Measurements from ENCODE around the gene ARL4A.
"Not testable (repeated sequence)": the region's sequence is repeated elsewhere in the genome, so short reads cannot be mapped to it uniquely, and the experiment has no call there.

ARL4A gene

DNA sequence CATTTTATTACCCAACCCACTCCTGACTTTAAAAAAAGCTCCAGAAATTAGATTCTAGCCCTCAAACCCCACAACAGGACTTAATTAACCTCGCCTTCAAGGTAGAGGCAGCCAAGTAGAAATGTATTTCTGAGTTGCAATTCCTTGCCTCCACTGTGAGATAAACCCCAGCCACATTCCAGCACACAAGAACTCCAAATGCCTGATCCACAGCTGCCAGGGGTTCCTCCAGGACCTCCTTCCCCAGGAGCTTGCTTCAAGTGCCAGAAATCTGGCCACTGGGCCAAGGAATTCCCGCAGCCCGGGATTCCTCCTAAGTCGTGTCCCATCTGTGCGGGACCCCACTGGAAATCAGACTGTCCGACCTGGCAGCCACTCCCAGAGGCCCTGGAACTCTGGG, 25.9 kb upstream of the ARL4A start:
- DNase-seq (ENCODE audit: low read depth in 2 of 3, low spot score in 2 of 3): no peak

DNA sequence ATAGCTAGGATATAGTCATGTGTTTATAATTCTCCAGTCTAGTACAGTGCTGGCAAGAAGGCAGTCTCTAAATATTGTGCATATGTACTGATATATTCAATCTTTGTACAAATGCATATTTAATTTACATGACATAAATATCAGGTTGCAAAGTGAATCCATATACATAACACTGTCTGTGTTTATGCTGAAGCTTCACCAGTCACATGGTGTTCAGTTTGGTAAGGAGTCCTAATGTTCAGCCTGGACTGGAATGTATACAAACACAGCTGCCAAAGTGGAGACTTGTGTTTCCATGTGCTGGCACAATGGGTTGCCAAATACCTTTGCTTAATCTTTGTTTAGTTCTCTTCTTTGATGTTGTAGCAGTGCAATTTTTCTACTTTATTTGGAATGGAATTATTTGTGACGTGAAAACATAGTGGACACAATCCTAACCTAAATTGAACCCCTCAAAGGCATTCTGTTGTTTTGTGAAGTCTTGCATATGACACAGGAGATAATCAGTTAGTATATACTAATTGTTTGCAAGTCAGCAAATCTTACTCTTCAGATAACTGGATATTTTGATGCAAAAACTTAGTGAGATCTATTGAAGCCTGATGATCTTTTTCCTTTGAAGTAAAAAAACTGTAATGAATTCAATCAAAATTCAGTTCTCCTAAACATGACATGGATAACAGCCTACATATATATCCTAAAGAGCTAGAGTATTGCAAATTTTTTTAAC, 17.3 kb upstream of the ARL4A start:
- no peak for DNase-seq (ENCODE audit: low read depth in 2 of 3, low spot score in 2 of 3)

- DNase-seq (ENCODE audit: low read depth in 2 of 3, low spot score in 2 of 3): no peak
Observed at GRCh38 chr7:12670743-12671520, 16.5 kb upstream of the ARL4A start.

- not testable (repeated sequence) for DNase-seq (ENCODE audit: low read depth in 2 of 3, low spot score in 2 of 3)
Observed at GRCh38 chr7:12673436-12673835, 14.0 kb upstream of the ARL4A start.

GRCh38 chr7:12674053-12674452, 13.4 kb upstream of the ARL4A start:
- no peak for DNase-seq (ENCODE audit: low read depth in 2 of 3, low spot score in 2 of 3)

GRCh38 chr7:12674861-12675260, 12.6 kb upstream of the ARL4A start:
- no peak for DNase-seq (ENCODE audit: low read depth in 2 of 3, low spot score in 2 of 3)

DNA sequence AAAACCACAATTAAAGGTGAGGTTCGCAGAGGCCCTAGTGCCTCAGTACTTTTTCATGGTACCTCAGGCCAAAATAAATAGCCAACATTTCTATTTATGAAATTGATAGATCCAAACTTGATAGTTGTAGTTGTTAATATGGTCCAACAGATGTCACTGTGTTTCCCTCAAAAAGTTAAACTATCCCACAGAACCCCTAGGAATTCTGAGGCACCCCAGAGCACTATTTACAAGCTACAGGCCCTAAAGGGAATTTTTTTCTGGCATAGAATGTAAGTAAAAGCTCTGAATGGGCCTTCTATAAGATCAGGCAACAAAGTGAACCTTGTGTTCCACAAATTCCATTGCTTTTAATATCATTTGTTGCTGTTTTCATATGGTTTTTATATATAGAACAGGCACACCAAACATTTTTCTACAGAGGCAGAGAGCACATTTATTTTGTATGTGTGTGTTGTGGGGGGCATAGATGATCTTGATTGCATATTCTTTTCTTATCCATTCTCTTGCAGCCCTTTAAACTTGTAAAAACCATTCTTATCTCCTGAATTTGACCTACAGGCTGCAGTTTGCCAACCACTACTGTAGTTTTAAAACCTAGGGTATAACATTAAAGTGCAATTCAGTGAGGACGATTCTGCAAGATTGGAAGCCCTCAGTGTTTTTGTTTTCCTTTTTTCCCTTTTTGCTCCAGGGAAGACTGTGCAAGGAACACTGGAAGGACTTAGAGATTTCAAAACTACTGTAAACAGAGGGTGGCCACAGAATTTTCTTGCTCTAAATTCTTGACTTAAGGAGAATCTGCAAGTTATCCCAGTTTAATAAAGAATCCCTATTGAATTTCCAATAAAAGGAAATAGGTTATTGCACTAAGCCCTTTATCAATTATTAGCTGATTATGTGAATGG, 3.5 kb upstream of the ARL4A start:
- no peak for DNase-seq (ENCODE audit: low read depth in 2 of 3, low spot score in 2 of 3)

DNA sequence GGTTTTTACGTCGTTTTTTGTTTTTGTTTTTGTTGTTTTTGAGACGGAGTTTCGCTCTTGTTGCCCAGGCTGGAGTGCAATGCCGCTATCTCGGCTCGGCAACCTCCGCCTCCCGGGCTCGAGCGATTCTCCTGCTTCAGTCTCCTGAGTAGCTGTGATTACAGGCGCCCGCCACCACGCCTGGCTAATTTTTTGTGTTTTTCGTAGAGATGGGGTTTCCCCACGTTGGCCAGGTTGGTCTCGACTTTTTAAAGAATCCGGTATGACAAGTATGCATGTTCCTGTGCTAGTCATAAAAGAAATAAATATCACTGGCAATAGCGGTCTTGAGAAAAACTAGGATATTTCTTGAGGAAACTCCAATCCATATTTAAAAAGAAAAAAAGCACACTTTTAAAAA, 2.7 kb upstream of the ARL4A start:
- no peak for DNase-seq (ENCODE audit: low read depth in 2 of 3, low spot score in 2 of 3)

GRCh38 chr7:12685550-12685949, 1.9 kb upstream of the ARL4A start:
- DNase-seq (ENCODE audit: low read depth in 2 of 3, low spot score in 2 of 3): peak in 1 of 3 experiments; percentile 8

DNA sequence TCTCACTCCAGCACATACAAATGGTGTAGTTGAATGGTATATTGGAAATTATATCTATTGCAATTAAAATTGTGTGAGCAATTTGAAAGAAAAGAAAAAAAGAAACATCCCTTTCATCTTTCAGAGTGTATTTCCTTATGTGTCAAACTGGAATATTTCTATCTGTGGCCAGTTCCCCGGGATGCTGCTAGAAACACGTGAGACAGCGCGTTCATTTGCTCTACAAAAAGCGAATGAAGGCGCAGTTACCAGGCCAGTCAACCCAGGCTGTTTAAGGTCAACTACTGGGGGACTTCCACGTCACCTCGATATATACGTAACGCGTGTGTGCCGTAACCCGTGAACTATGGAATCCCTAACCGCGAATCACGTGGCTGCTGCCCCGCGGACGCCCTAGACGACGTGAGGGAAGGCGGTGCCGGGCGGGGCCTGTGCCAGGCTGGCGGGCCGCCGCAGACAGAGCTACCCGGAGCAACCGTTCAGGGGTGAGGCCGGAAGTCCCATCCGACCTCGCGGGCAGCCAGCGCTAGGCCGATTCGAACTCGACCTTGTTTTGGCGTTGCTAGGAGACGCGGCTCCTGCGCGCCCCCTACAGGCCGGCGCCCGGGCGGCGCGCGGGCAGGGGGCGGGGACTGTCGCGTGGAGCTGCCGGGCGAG, 1.1 kb upstream of the ARL4A start:
- DNase-seq (ENCODE audit: low read depth in 2 of 3, low spot score in 2 of 3): peak; percentile 86 to 93 (median 92)

DNA sequence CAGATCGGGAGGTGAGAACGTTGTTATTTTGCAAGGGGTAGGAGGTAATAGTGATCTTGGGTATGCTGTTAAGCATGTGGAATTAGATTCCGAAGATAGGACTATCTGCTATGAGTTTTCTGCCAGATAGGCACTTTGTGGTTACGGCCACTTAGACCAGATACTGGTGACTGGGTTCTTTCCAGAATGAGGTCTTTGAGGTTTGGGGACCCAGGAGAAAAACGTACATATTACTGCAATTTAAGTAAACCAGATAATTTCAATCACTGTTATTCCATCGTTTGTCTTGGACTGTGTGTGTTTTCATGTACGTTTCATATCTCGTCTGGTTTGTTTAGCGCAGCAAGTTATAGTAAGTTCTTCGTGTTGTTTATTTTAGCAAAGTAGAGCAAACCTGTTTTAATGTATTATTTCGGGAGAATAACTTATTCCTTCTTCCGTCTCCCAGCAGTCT, 312 bp downstream of the ARL4A start:
- no peak for DNase-seq (ENCODE audit: low read depth in 2 of 3, low spot score in 2 of 3)

- DNase-seq (ENCODE audit: low read depth in 2 of 3, low spot score in 2 of 3): not testable (repeated sequence)
Observed at GRCh38 chr7:12688485-12689170, 1.2 kb downstream of the ARL4A start.

DNA sequence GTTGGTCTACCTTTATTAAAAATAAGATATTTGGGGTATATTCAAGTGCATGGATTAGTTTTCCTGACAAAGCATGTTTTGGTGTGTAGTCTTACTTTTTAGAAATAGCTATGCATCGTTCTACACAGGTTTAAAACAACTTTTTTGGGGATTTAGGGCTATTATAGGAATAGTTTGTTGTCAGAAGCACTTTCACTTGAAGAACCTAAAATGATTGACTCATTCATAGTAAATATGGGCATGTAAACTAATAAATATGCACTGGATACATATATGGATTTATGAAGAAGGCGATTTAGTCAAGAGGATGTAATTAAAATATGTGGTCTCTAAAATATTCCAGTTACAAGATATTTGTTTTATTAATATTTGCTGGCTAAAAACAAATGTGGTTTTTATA, 2.0 kb downstream of the ARL4A start:
- no peak for DNase-seq (ENCODE audit: low read depth in 2 of 3, low spot score in 2 of 3)

- DNase-seq (ENCODE audit: low read depth in 2 of 3, low spot score in 2 of 3): no peak
Observed at GRCh38 chr7:12690041-12690878, 2.8 kb downstream of the ARL4A start.

DNA sequence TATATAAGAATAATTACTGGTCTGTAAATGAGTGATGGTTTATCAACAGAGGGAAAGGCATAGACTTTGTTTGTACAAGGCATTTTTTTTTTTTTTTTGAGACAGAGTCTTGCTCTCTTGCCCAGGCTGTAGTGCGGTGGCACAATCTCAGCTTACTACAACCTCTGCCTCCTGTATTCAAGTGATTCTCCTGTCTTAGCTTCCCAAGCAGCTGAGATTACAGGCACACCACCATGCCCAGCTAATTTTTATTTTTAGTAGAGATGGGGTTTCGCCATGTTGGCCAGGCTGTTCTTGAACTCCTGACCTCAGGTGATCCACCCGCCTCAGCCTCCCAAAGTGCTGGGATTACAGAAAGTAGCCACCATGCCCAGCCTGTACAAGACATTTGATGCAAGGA, 4.0 kb downstream of the ARL4A start:
- not testable (repeated sequence) for DNase-seq (ENCODE audit: low read depth in 2 of 3, low spot score in 2 of 3)

DNA sequence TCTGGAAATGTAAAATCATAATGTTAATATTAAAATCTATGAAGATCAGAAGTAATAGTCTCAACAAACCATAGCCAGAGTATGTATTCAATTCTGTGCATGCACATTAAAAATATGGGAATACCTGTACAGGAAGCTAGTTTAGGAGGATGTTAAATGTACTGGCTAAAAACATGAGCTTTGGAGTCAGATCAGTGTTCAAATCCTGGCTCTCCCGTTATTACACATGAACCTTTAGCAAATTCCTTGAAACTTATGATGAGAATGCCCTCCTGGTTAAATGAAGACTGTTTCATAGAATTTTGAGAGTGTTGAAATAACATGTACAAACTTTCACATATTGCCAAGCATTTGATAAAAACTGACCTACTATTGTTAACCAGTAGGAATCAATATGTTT, 4.6 kb downstream of the ARL4A start:
- no peak for DNase-seq (ENCODE audit: low read depth in 2 of 3, low spot score in 2 of 3)

GRCh38 chr7:12692479-12693259, 5.2 kb downstream of the ARL4A start:
- DNase-seq (ENCODE audit: low read depth in 2 of 3, low spot score in 2 of 3): no peak

DNA sequence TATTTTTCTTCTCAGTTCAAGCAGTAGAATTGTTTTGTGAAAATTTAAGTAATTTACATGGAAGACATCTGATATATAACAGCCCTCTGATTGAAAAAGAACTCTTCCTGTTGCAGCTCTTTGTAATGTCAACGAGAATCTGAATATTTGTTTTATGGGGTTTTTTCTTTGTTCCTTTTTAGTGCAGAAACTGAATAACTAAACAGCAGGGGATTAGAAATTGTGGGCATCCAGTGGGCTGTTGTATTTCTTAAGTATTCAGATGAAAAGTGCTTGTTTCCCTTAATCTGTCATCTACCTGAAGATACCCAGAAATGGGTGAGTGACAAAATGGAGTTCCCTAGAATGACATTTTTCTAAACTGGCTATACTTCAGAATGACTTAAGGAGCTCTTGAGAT, 7.4 kb downstream of the ARL4A start:
- no peak for DNase-seq (ENCODE audit: low read depth in 2 of 3, low spot score in 2 of 3)

GRCh38 chr7:12695965-12696364, 8.5 kb downstream of the ARL4A start:
- no peak for DNase-seq (ENCODE audit: low read depth in 2 of 3, low spot score in 2 of 3)
